ENCODE results near the gene MED15. TPM values are rescaled to one million over a fixed set of nuclear protein-coding genes. Genes with fewer than 3 reads are reported as not detected.

Gene MED15
- total RNA-seq, 2 experiments from 2014 or later: 141 to 182 TPM

- Mint-ChIP-seq H3K27me3 (no peaks in the 10 kb centered on the region), H3K27ac (no peak overlapping the region), H3K36me3 (ENCODE audit: low read depth) (peaks cover 26% of the 10 kb centered on the region), H3K9me3 (no peaks in the 10 kb centered on the region), H3K4me3 (no peak overlapping the region), H3K4me1 (peaks cover 28% of the 10 kb centered on the region)
- ChIA-PET CTCF (no interaction called here), POLR2A (interaction anchor here (0.7 kb wide), 1 partner anchor 27 kb away, joined by 3 read pairs; no protein-coding TSS in a partner anchor)
- no peak for DNase-seq
These were observed 19.7 kb upstream of the MED15 start for GRCh38 chr22:20487715-20488114.

GRCh38 chr22:20488946-20489345, 18.5 kb upstream of the MED15 start:
- no peak for DNase-seq
- Mint-ChIP-seq H3K27me3 (no peaks in the 10 kb centered on the region), H3K27ac (no peak overlapping the region), H3K9me3 (no peaks in the 10 kb centered on the region), H3K4me1 (peaks cover 35% of the 10 kb centered on the region), H3K4me3 (no peak overlapping the region), H3K36me3 (ENCODE audit: low read depth) (peaks cover 21% of the 10 kb centered on the region)
- POLR2A ChIA-PET: no interaction called here
- CTCF ChIA-PET: no interaction called here

- no peak overlapping the region for H3K27ac Mint-ChIP-seq
- ChIA-PET CTCF (interaction anchor here (1.4 kb wide), 1 partner anchor 18 kb away, joined by 4 read pairs; no protein-coding TSS in a partner anchor), POLR2A (interaction anchor here (0.6 to 0.7 kb wide), 2 partner anchors 42 to 93 kb away, joined by 3 to 4 read pairs; no protein-coding TSS in a partner anchor)
These were observed 17.0 kb upstream of the MED15 start for GRCh38 chr22:20490183-20490940.

GRCh38 chr22:20490941-20491307, 16.5 kb upstream of the MED15 start:
- POLR2A ChIA-PET: interaction anchor here (0.7 kb wide), 1 partner anchor 42 kb away, joined by 3 read pairs; no protein-coding TSS in a partner anchor
- DNase-seq: no peak
- Mint-ChIP-seq H3K9me3 (no peaks in the 10 kb centered on the region), H3K36me3 (ENCODE audit: low read depth) (peaks cover 24% of the 10 kb centered on the region), H3K4me1 (peaks cover 40% of the 10 kb centered on the region), H3K27me3 (no peaks in the 10 kb centered on the region), H3K4me3 (no peak overlapping the region), H3K27ac (no peak overlapping the region)
- CTCF ChIA-PET: interaction anchor here (1.4 kb wide), 1 partner anchor 18 kb away, joined by 4 read pairs; no protein-coding TSS in a partner anchor

More at GRCh38 chr22:20490183-20490940, 17.0 kb upstream of the MED15 start:
- no peaks in the 10 kb centered on the region for H3K27me3 Mint-ChIP-seq
- H3K4me3 Mint-ChIP-seq: no peak overlapping the region
- H3K36me3 Mint-ChIP-seq (ENCODE audit: low read depth): peaks cover 24% of the 10 kb centered on the region
- peaks cover 41% of the 10 kb centered on the region for H3K4me1 Mint-ChIP-seq
- no peak for DNase-seq
- H3K9me3 Mint-ChIP-seq: no peaks in the 10 kb centered on the region

GRCh38 chr22:20491346-20491745, 16.1 kb upstream of the MED15 start:
- peaks cover 21% of the 10 kb centered on the region for H3K36me3 Mint-ChIP-seq (ENCODE audit: low read depth)
- POLR2A ChIA-PET: no interaction called here
- no peaks in the 10 kb centered on the region for H3K9me3 Mint-ChIP-seq
- H3K27me3 Mint-ChIP-seq: no peaks in the 10 kb centered on the region
- H3K4me3 Mint-ChIP-seq: no peak overlapping the region
- CTCF ChIA-PET: interaction anchor here (1.4 kb wide), 1 partner anchor 17 kb away, joined by 4 read pairs; no protein-coding TSS in a partner anchor
- DNase-seq: no peak
- peaks cover 42% of the 10 kb centered on the region for H3K4me1 Mint-ChIP-seq
- H3K27ac Mint-ChIP-seq: no peak overlapping the region

GRCh38 chr22:20494978-20495860, 12.2 kb upstream of the MED15 start, which contains the start of gene KLHL22:
TSS of gene KLHL22 (minus strand) at chr22:20495795. CDS start at chr22:20489211, 6,584 bp downstream.
- DNase-seq: peak; percentile 27
- Mint-ChIP-seq H3K4me3 (peak within 1 kb of the TSS; percentile 82), H3K4me1 (peaks cover 40% of the 10 kb centered on the region), H3K36me3 (ENCODE audit: low read depth) (peaks cover 11% of the 10 kb centered on the region), H3K9me3 (no peaks in the 10 kb centered on the region), H3K27ac (peak within 1 kb of the TSS; percentile 85), H3K27me3 (no peaks in the 10 kb centered on the region)
- ChIA-PET POLR2A (interaction anchor here (1.1 kb wide), 1 partner anchor 31 kb away, joined by 3 read pairs; no protein-coding TSS in a partner anchor), CTCF (interaction anchor here (1.0 to 1.2 kb wide), 4 partner anchors 12 to 77 kb away, joined by 3 to 5 read pairs (median 3); partner anchors contain the start of gene MED15)

- H3K9me3 Mint-ChIP-seq: no peaks in the 10 kb centered on the region
- peak overlapping the region; percentile 85 for H3K27ac Mint-ChIP-seq
- peak overlapping the region; percentile 82 for H3K4me3 Mint-ChIP-seq
- H3K36me3 Mint-ChIP-seq (ENCODE audit: low read depth): peaks cover 11% of the 10 kb centered on the region
- H3K4me1 Mint-ChIP-seq: peaks cover 31% of the 10 kb centered on the region
- POLR2A ChIA-PET: interaction anchor here (1.1 kb wide), 1 partner anchor 32 kb away, joined by 3 read pairs; no protein-coding TSS in a partner anchor
- peak; percentile 90 for DNase-seq
- CTCF ChIA-PET: interaction anchor here (1.0 kb wide), 1 partner anchor 78 kb away, joined by 3 read pairs; no protein-coding TSS in a partner anchor
- H3K27me3 Mint-ChIP-seq: no peaks in the 10 kb centered on the region
These were observed 11.3 kb upstream of the MED15 start for GRCh38 chr22:20495861-20496681.

- Mint-ChIP-seq H3K27me3 (no peaks in the 10 kb centered on the region), H3K36me3 (ENCODE audit: low read depth) (peaks cover 11% of the 10 kb centered on the region), H3K4me1 (peaks cover 22% of the 10 kb centered on the region), H3K9me3 (no peaks in the 10 kb centered on the region), H3K27ac (no peak overlapping the region), H3K4me3 (no peak overlapping the region)
- no peak for DNase-seq
- CTCF ChIA-PET: no interaction called here
- POLR2A ChIA-PET: no interaction called here
These were observed 10.0 kb upstream of the MED15 start for GRCh38 chr22:20497426-20497825.

- Mint-ChIP-seq H3K4me1 (peaks cover 14% of the 10 kb centered on the region), H3K36me3 (ENCODE audit: low read depth) (peaks cover 7% of the 10 kb centered on the region), H3K27me3 (no peaks in the 10 kb centered on the region), H3K4me3 (no peak overlapping the region), H3K9me3 (no peaks in the 10 kb centered on the region), H3K27ac (no peak overlapping the region)
- POLR2A ChIA-PET: no interaction called here
- CTCF ChIA-PET: interaction anchor here (1.2 kb wide), 1 partner anchor 9 kb away, joined by 4 read pairs; no protein-coding TSS in a partner anchor
- no peak for DNase-seq
These were observed 8.5 kb upstream of the MED15 start for GRCh38 chr22:20498913-20499312.

- Mint-ChIP-seq H3K36me3 (ENCODE audit: low read depth) (peaks cover 4% of the 10 kb centered on the region), H3K27ac (no peak overlapping the region), H3K27me3 (no peaks in the 10 kb centered on the region), H3K4me1 (peaks cover 7% of the 10 kb centered on the region), H3K4me3 (no peak overlapping the region), H3K9me3 (no peaks in the 10 kb centered on the region)
- no peak for DNase-seq
- CTCF ChIA-PET: interaction anchor here (1.2 kb wide), 1 partner anchor 8 kb away, joined by 4 read pairs; no protein-coding TSS in a partner anchor
- POLR2A ChIA-PET: interaction anchor here (0.6 kb wide), 1 partner anchor 28 kb away, joined by 3 read pairs; no protein-coding TSS in a partner anchor
These were observed 7.6 kb upstream of the MED15 start for GRCh38 chr22:20499769-20500168.

- Mint-ChIP-seq H3K36me3 (ENCODE audit: low read depth) (peaks cover 16% of the 10 kb centered on the region), H3K4me1 (peaks cover 14% of the 10 kb centered on the region), H3K27ac (no peak overlapping the region), H3K9me3 (no peaks in the 10 kb centered on the region), H3K4me3 (no peak overlapping the region), H3K27me3 (no peaks in the 10 kb centered on the region)
- ChIA-PET CTCF (interaction anchor here (0.6 to 1.4 kb wide), 3 partner anchors 19 to 86 kb away, joined by 3 to 5 read pairs (median 4); no protein-coding TSS in a partner anchor), POLR2A (interaction anchor here (1.2 kb wide), 1 partner anchor 16 kb away, joined by 3 read pairs; no protein-coding TSS in a partner anchor)
- no peak for DNase-seq
These were observed 3.6 kb upstream of the MED15 start for GRCh38 chr22:20503816-20504215.
